GM12801 (cell line): Measurements from ENCODE around the gene GRIK2.

Experiments used
- TF ChIP-seq, protein P1 (sequence below): IDR thresholded peaks from one replicate; pipeline ENCODE4 v1.5.1; 2011; ENCODE audit warnings: control low read depth; ENCODE audit not compliant: insufficient read length; ENCODE audit errors: extremely low read depth

GRIK2 gene

GRCh38 chr6:101779051-101779844 lies 385.7 kb downstream of the GRIK2 start:
- TF ChIP-seq, protein P1, sequence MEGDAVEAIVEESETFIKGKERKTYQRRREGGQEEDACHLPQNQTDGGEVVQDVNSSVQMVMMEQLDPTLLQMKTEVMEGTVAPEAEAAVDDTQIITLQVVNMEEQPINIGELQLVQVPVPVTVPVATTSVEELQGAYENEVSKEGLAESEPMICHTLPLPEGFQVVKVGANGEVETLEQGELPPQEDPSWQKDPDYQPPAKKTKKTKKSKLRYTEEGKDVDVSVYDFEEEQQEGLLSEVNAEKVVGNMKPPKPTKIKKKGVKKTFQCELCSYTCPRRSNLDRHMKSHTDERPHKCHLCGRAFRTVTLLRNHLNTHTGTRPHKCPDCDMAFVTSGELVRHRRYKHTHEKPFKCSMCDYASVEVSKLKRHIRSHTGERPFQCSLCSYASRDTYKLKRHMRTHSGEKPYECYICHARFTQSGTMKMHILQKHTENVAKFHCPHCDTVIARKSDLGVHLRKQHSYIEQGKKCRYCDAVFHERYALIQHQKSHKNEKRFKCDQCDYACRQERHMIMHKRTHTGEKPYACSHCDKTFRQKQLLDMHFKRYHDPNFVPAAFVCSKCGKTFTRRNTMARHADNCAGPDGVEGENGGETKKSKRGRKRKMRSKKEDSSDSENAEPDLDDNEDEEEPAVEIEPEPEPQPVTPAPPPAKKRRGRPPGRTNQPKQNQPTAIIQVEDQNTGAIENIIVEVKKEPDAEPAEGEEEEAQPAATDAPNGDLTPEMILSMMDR: no peak

DNA sequence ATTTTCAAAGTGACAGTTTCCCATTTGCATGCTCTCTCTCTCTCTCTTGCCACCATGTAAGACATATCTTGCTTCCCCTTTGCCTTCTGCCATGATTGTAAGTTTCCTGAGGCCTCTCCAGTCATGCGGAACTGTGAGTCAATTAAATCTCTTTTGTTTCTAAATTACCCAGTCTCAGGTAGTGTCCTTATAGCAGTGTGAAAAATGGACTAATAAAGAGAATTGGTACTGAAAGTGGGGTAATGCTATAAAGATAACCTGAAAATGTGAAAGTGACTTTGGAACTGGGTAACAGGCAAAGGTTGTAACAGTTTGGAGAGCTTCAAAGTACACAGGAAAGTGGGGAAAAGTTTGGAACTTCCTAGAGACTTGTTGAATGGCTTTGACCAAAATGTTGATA lies 389.8 kb downstream of the GRIK2 start:
- TF ChIP-seq, protein P1: no peak

DNA sequence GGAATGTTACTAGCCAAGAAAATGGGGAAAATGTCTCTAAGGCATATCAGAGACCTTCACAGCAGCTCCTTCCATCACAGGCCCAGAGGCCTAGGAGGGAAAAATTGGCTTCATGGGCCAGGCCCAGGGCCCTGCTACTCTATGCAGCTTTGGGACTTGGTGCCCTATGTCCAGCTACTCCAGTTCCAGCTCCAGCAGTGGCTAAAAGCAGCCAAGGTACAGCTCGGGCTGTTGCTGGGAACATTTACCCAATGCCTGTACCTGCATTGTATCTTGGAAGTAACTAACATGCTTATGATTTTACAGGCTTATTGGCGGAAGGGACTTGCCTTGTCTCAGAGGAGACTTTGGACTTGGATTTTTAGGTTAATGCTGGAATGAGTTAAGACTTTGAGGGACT lies 390.6 kb downstream of the GRIK2 start:
- TF ChIP-seq, protein P1: no peak

- TF ChIP-seq, protein P1: no peak
Measured at GRCh38 chr6:101799531-101799930, 406.0 kb downstream of the GRIK2 start.

- TF ChIP-seq, protein P1: no peak
Measured at GRCh38 chr6:101800598-101800997, 407.1 kb downstream of the GRIK2 start.

DNA sequence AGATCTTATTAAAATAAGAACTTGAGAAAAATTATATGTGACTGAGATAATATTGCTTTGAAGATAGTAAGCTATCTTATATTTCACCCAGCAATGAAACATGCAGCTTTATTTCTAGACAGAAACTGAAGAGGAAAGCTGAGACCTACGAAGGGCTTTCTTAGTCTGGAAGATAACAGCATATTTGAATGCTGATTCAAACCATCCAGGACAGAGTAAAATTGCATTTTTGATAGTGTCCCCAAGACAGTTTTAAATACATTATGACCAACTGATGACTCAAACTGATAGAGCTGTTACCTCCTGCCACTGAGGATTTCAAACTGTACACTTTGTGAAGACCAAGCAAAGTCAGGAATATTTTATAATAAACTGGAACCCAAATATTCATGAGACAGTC lies 409.6 kb downstream of the GRIK2 start:
- TF ChIP-seq, protein P1: no peak

DNA sequence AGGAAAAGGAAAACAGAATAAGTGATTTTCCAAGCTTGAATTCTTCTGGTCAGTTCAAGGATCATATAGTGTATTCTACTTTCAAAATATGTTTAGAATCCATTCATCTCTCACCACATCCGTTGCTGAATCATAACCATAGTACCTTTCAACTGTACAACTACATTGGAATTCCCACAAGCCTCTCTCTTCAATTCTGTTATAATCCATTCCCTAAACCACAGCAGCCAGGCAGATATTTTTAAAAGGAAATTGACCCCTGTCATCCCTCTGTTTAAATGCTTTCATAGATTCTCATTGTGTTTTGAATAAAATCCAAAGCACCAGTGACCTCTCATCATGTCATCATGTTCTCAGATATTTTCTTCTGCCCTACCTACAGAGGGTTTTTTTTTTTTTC lies 412.7 kb downstream of the GRIK2 start:
- TF ChIP-seq, protein P1: no peak

DNA sequence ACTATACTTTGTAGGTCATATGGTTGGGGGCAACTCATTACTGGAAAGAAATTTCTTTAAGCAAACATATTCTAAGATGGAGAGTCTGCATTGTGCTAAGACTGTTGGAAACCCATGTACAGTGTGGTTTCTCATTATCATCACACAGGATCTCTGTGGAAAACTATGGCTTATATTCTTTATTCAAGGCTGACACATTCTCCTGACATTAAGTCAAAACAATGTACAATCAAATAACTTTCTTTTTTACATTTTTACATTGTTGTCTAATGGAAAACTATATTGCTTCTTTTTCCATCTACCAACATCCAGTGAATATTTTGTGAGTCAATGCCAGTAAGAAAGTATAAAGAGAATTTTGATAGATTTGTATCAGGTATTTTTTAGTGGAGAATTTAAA lies 417.6 kb downstream of the GRIK2 start:
- TF ChIP-seq, protein P1: no peak
